SU-DHL-6 (cell line): Measurements from ENCODE around the gene HOXC6.

Source experiments
- EZH2phosphoT487 ChIP-seq: fragments of 200-600 bp; sonication (generic), shearing (Covaris generic); conservative IDR thresholded peaks from 2 replicates; pipeline ENCODE4 v1.6.1; 2018; ENCODE audit warnings: mild to moderate bottlenecking, antibody characterized with exemption, low read length, moderate library complexity, mixed read lengths
- TF ChIP-seq, protein P1 (sequence below): fragments of 200-600 bp; sonication (generic); IDR thresholded peaks from one replicate; pipeline ENCODE4 v1.5.1; 2017; ENCODE audit warnings: antibody characterized with exemption, mild to moderate bottlenecking, low read length, moderate library complexity; ENCODE audit not compliant: insufficient read depth, poor library complexity, severe bottlenecking

DNA sequence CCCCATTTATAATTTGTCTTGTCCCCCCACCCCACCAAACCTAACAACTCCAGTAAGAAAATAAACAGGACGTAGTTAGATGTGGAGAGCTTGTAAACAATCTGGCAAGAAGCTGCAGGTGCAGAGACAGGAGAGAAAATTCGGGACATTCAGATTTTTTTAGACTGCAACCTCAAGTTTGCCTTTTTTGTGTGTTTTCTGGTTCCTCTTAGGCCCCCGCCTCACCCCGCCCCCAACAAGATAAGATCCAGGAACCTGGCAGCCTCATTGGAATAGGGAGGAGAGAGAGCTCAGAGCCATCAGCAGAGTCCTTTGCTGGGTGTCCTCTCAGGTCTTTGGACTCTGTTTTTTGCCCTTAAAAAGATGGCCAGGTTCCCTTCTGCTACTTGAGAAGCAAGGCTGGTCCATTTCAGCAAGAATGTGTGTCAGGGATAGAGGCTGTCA is 40.4 kb upstream of the HOXC6 start:
- TF ChIP-seq, protein P1, sequence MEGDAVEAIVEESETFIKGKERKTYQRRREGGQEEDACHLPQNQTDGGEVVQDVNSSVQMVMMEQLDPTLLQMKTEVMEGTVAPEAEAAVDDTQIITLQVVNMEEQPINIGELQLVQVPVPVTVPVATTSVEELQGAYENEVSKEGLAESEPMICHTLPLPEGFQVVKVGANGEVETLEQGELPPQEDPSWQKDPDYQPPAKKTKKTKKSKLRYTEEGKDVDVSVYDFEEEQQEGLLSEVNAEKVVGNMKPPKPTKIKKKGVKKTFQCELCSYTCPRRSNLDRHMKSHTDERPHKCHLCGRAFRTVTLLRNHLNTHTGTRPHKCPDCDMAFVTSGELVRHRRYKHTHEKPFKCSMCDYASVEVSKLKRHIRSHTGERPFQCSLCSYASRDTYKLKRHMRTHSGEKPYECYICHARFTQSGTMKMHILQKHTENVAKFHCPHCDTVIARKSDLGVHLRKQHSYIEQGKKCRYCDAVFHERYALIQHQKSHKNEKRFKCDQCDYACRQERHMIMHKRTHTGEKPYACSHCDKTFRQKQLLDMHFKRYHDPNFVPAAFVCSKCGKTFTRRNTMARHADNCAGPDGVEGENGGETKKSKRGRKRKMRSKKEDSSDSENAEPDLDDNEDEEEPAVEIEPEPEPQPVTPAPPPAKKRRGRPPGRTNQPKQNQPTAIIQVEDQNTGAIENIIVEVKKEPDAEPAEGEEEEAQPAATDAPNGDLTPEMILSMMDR, result no peak
- no peak for TF ChIP-seq EZH2phosphoT487
